Esophagus squamous epithelium (tissue), 5 donors: ENCODE measurements around the gene XKR8. TPM values are rescaled to one million over a fixed set of nuclear protein-coding genes. Genes with fewer than 3 reads are reported as not detected.

Experiments
- DNase-seq: peaks from one replicate; lab custom pipeline; 2025; lab: John Stamatoyannopoulos, UW
- H3K27ac ChIP-seq, 4 donors: fragments of 200-600 bp; sonication (generic); one replicate each; pipeline ENCODE4 v1.5.1; 2016 to 2019; ENCODE audit warnings: mild to moderate bottlenecking in 1 of 4
- H3K27me3 ChIP-seq, 4 donors: fragments of 200-600 bp; sonication (generic); 1 replicate in 3 of 4; 2 replicates in 1 of 4; pipeline versions ENCODE4 v1.5.1 to v1.6.0; 2017 to 2021; ENCODE audit warnings: antibody characterized with exemption in 1 of 4
- H3K36me3 ChIP-seq, 3 donors: fragments of 200-600 bp; sonication (generic); one replicate each; pipeline ENCODE4 v1.5.1; 2016 to 2019
- H3K4me1 ChIP-seq, 3 donors: fragments of 200-600 bp; sonication (generic); one replicate each; pipeline ENCODE4 v1.5.1; 2017 to 2019
- H3K4me3 ChIP-seq, 4 donors: fragments of 200-600 bp; sonication (generic); 1 replicate in 3 of 4; 2 replicates in 1 of 4; pipeline ENCODE4 v1.5.1; 2016 to 2019; ENCODE audit warnings: mild to moderate bottlenecking in 2 of 4, moderate library complexity in 1 of 4
- H3K9me3 ChIP-seq, 3 donors: fragments of 200-600 bp; sonication (generic); one replicate each; pipeline ENCODE4 v1.5.1; 2016 to 2019
- POLR2A ChIP-seq, 4 donors: fragments of 450-650 bp; IDR thresholded peaks; one replicate each; pipeline ENCODE4 v1.6.1; 2017; ENCODE audit warnings: antibody characterized with exemption in 4 of 4, mild to moderate bottlenecking in 4 of 4, moderate library complexity in 3 of 4
- WGBS, 2 donors: methylation state at CpG; one replicate each; pipeline ENCODE4 v1.1.5; 2018; 5-methylcytosine and 5-hydroxymethylcytosine counted together
- intact Hi-C: fragments of 100-400 bp; cut with DNase I; formaldehyde crosslinking; loops from one replicate; pipeline ENCODE4 v1.15.0; 2022
- total RNA-seq, 4 donors: library from RNA; depleted of rRNA; stranded (reverse); fragments of >200 nt; gene quantifications; one replicate each; pipeline ENCODE4 v1.1.0, GENCODE V29; 2016
- TF ChIP-seq, protein P1 (sequence below), 6 experiments: fragments of 450-650 bp in 4 of 6; fragments of 200-600 bp in 2 of 6; sonication (generic) in 2 of 6; IDR thresholded peaks; one replicate each; pipeline ENCODE4 v1.5.1; 2016 to 2019; ENCODE audit warnings: antibody characterized with exemption in 6 of 6, mild to moderate bottlenecking in 4 of 6, moderate library complexity in 4 of 6
- donor health status: DM: yes; HTN: yes; CAD: no.

The XKR8 gene
- total RNA-seq, 4 donors from 2014 or later: 2.9 to 6.2 (median 4.3) TPM

DNA sequence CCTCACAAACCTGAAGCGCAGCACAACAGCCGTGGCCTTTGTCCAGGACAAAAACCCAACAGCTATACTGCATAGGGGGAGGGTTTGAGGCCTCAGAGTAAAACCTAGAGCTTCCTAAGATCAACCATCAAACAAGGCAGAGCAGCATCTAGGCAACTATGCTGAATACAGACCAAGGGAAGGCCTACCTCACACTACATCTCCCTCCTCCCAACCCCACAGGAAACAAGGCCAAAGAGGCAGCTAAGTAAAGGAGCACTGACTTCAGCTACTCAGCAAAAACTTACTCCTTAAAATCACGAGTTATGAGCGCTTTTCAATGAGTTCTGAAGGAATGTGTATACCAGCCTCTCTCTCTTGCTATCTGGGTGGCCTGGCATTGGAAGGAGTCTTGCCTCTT lies 12.4 kb downstream of the XKR8 start:
- no peak for DNase-seq
- intact Hi-C loops: no loop called here
- WGBS, 2 donors: 89 to 90% methylated on average over 4 of the region's 4 CpGs
- Histone ChIP-seq H3K4me3 (no peak overlapping the region), H3K27me3 (no peaks in the 10 kb centered on the region), H3K4me1 (peaks cover 0 to 20% (median 0%) of the 10 kb centered on the region in 3 donors), H3K27ac (peak overlapping the region in 1 of 4 donors; percentile 12), H3K9me3 (no peaks in the 10 kb centered on the region), H3K36me3 (peaks cover 2 to 71% (median 3%) of the 10 kb centered on the region in 3 donors)
- TF ChIP-seq, protein P1, sequence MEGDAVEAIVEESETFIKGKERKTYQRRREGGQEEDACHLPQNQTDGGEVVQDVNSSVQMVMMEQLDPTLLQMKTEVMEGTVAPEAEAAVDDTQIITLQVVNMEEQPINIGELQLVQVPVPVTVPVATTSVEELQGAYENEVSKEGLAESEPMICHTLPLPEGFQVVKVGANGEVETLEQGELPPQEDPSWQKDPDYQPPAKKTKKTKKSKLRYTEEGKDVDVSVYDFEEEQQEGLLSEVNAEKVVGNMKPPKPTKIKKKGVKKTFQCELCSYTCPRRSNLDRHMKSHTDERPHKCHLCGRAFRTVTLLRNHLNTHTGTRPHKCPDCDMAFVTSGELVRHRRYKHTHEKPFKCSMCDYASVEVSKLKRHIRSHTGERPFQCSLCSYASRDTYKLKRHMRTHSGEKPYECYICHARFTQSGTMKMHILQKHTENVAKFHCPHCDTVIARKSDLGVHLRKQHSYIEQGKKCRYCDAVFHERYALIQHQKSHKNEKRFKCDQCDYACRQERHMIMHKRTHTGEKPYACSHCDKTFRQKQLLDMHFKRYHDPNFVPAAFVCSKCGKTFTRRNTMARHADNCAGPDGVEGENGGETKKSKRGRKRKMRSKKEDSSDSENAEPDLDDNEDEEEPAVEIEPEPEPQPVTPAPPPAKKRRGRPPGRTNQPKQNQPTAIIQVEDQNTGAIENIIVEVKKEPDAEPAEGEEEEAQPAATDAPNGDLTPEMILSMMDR (IDR thresholded peaks at IDR 0.05): no peak
- TF ChIP-seq POLR2A (IDR thresholded peaks at IDR 0.05): no peak

DNA sequence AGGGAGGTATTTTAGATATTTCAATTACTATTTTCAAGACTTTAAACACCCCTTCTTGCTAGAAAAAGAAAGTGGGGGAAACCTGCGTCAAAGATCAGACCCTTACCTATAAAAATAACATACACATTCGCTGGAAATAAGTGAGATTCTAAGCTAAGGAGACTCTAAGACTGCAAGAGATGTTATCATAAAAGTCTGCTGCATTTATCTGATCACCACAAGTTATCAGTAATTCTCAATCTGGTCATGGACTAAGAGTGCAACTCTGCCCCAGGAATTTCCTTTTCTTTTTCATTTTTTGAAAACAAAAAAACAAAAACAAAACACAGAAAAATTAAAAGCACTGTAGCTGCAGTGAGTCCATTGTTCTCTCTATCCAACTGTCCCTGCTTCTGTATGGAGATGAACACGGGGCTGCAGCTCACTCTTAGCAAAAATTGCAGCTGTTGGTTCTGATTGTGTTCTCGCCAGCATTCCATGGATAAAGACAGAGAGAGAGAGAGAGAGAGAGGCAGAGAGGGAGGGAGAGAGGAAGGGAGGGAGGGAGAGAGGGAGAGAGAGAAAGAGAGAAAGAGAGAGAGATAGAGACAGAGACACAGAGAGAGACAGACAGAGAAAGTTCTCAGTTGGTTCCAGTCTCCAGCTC lies 14.1 kb downstream of the XKR8 start:
- Histone ChIP-seq H3K27me3 (no peaks in the 10 kb centered on the region), H3K36me3 (peaks cover 0 to 74% (median 3%) of the 10 kb centered on the region in 3 donors), H3K9me3 (no peaks in the 10 kb centered on the region), H3K27ac (no peak overlapping the region), H3K4me1 (peaks cover 0 to 9% (median 0%) of the 10 kb centered on the region in 3 donors), H3K4me3 (no peak overlapping the region)
- 81 to 84% methylated on average over 4 of the region's 4 CpGs for WGBS, 2 donors
- DNase-seq: no peak
- intact Hi-C loops: no loop called here
- TF ChIP-seq, protein P1 (IDR thresholded peaks at IDR 0.05): no peak
- no peak for TF ChIP-seq POLR2A (IDR thresholded peaks at IDR 0.05)

DNA sequence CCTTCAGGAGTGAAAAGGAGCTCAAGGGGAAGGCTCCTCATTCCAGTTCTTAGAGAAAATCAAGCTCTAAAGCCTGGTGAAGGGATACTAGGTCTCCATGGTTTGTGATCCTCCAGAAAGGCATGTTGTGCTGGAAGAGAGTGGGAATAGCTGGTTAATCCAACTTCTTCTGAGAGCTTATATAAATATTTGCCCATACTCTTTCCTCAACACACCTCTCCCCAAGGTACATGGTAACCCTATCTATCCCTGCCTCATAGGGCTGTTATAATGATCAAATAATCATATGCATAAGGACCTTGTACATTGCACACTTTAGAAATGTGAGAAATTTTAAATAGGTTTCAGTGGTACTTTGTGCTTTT lies 14.6 kb downstream of the XKR8 start:
- intact Hi-C loops: no loop called here
- no peak overlapping the region for H3K27ac ChIP-seq

DNA sequence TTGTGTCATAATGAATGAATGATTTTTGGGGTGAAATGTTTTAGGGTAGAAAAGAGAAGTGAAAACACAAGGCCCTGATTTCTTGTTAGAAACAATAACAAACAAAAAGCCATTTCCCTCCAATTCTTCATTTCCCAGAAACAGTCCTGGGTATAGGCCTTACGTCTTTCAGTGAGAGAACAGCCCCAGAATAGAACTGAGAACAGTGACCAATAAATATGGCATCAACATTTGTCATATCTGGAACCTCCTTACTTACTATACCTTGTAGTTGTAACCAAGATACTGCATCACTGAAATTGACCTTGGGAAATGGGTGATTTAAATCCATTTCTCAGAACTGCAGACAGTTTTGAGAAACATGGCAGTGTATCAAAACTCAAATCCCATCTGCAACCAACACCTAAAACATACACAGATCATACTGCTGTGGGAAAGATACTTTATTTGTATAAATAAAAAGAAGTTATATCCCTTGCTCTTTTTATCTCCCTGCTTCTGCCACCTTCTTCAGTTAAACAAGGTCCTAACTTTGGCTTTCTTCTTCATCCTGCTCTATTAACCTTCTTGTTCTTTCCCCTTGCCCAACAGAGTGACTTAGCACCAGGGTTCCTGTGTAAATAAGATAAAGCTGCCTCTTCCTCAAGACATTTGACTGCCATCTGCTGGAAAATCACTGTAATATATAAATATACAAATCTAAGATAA lies 19.5 kb downstream of the XKR8 start:
- H3K4me3 ChIP-seq: no peak overlapping the region
- intact Hi-C loops: no loop called here
- peaks cover 0 to 55% (median 3%) of the 10 kb centered on the region in 3 donors for H3K36me3 ChIP-seq
- H3K4me1 ChIP-seq: peaks cover 0 to 8% (median 0%) of the 10 kb centered on the region in 3 donors
- TF ChIP-seq, protein P1 (IDR thresholded peaks at IDR 0.05): peak; percentile 39 to 73 (median 50)
- no peak for TF ChIP-seq POLR2A (IDR thresholded peaks at IDR 0.05)
- H3K27me3 ChIP-seq: no peaks in the 10 kb centered on the region
- H3K9me3 ChIP-seq: no peaks in the 10 kb centered on the region
- 77% methylated on average over 1 of the region's 1 CpG for WGBS, 2 donors
- no peak for DNase-seq
- peak overlapping the region in 2 of 4 donors; percentile 23 to 47 for H3K27ac ChIP-seq

More for the DNA sequence above, 14.6 kb downstream of the XKR8 start:
- Histone ChIP-seq H3K36me3 (peaks cover 0 to 77% (median 3%) of the 10 kb centered on the region in 3 donors), H3K4me3 (no peak overlapping the region), H3K4me1 (peaks cover 0 to 8% (median 0%) of the 10 kb centered on the region in 3 donors), H3K27me3 (no peaks in the 10 kb centered on the region), H3K9me3 (no peaks in the 10 kb centered on the region)
- no peak for DNase-seq
- no peak for TF ChIP-seq POLR2A (IDR thresholded peaks at IDR 0.05)
- TF ChIP-seq, protein P1 (IDR thresholded peaks at IDR 0.05): no peak

DNA sequence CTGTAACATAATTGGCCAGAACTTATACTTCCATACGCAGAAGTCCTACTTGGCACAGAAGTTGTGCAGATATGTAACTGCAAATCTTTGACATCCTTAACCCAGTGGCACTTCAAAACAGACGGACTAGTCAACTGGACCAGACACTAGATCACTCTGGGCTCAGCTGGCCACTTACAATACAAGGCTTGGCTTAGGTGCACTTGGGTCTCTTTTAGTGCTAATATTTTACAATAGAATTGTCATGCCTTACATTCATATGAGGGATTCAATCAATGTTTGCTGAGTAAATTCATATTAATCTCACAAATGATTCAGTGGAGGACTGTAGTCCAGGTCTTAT lies 20.1 kb downstream of the XKR8 start:
- no peaks in the 10 kb centered on the region for H3K9me3 ChIP-seq
- H3K4me3 ChIP-seq: no peak overlapping the region
- 10 to 16% methylated on average over 2 of the region's 2 CpGs for WGBS, 2 donors
- intact Hi-C loops: loop anchor here (5.0 kb wide), 1 partner anchor 123 kb away; no protein-coding TSS in a partner anchor
- peak overlapping the region in 2 of 4 donors; percentile 16 to 41 for H3K27ac ChIP-seq
- peaks cover 0 to 8% (median 0%) of the 10 kb centered on the region in 3 donors for H3K4me1 ChIP-seq
- no peak for DNase-seq
- H3K36me3 ChIP-seq: peaks cover 0 to 53% (median 3%) of the 10 kb centered on the region in 3 donors
- TF ChIP-seq, protein P1 (IDR thresholded peaks at IDR 0.05): no peak
- no peak for TF ChIP-seq POLR2A (IDR thresholded peaks at IDR 0.05)
- H3K27me3 ChIP-seq: no peaks in the 10 kb centered on the region
